Measurements from ENCODE around the gene HERPUD1. TPM values are rescaled to one million over a fixed set of nuclear protein-coding genes. Genes with fewer than 3 reads are reported as not detected.
A peak's percentile ranks its signal among the peaks of the same experiment; 100 is the strongest.

The HERPUD1 gene
- total and polyA plus RNA-seq, 2 of the 13 experiments (the other 11 are each of a cell fraction or from before 2014, with no cell fraction given): 96.2 to 323 TPM

GRCh38 chr16:56950881-56951771 lies 19.2 kb downstream of the HERPUD1 start (continued):
- TF ChIP-seq NPAS2 (CRISPR knock-in tag; IDR thresholded peaks at IDR 0.05; ENCODE audit: borderline replicate concordance) (no peak), ZXDC (CRISPR knock-in tag; IDR thresholded peaks at IDR 0.05) (no peak), KDM5B (CRISPR knock-in tag; IDR thresholded peaks at IDR 0.05; ENCODE audit: borderline replicate concordance) (peak; percentile 65; the same call in 1 of the 2 replicates), MLXIP (CRISPR knock-in tag; IDR thresholded peaks at IDR 0.05; ENCODE audit: borderline replicate concordance) (no peak), POLR2A (IDR thresholded peaks at IDR 0.05; ENCODE audit: insufficient read depth in 1 of 2, low read depth in 2 of 2, low read length in 2 of 2) (no peak), HHEX (CRISPR knock-in tag; IDR thresholded peaks at IDR 0.05) (no peak), ZFP91 (CRISPR knock-in tag; IDR thresholded peaks at IDR 0.05; ENCODE audit: borderline replicate concordance) (peak; percentile 75; the same call in 1 of the 2 replicates), KDM3A (CRISPR knock-in tag; IDR thresholded peaks at IDR 0.05; ENCODE audit: low read depth) (0 out of 2 replicates have a peak, but pooled peaks have one; percentile 28), NR1H2 (CRISPR knock-in tag; IDR thresholded peaks at IDR 0.05; ENCODE audit: borderline replicate concordance, low read depth) (no peak), ZBTB7B (CRISPR knock-in tag; IDR thresholded peaks at IDR 0.05) (no peak), TCF12 (IDR thresholded peaks at IDR 0.05) (no peak), TCF12 (CRISPR knock-in tag; IDR thresholded peaks at IDR 0.05) (no peak), KDM1A (CRISPR knock-in tag; IDR thresholded peaks at IDR 0.05) (0 out of 2 replicates have a peak, but pooled peaks have one; percentile 36), NR2F6 (IDR thresholded peaks at IDR 0.05) (no peak), NR2F6 (CRISPR knock-in tag; IDR thresholded peaks at IDR 0.05) (0 out of 2 replicates have a peak, but pooled peaks have one; percentile 27), ZSCAN21 (CRISPR knock-in tag; IDR thresholded peaks at IDR 0.05; ENCODE audit: borderline replicate concordance) (no peak), JUND (CRISPR knock-in tag; IDR thresholded peaks at IDR 0.05) (no peak), ZNF274 (CRISPR knock-in tag; IDR thresholded peaks at IDR 0.05) (peak; percentile 82; the same call in 1 of the 2 replicates), SOX5 (CRISPR knock-in tag; IDR thresholded peaks at IDR 0.05; ENCODE audit: borderline replicate concordance) (no peak), RBM39 (IDR thresholded peaks at IDR 0.05; ENCODE audit: low read depth, low read length, poor library complexity, severe bottlenecking) (peak; percentile 26)
- TF ChIP-seq, protein P1, sequence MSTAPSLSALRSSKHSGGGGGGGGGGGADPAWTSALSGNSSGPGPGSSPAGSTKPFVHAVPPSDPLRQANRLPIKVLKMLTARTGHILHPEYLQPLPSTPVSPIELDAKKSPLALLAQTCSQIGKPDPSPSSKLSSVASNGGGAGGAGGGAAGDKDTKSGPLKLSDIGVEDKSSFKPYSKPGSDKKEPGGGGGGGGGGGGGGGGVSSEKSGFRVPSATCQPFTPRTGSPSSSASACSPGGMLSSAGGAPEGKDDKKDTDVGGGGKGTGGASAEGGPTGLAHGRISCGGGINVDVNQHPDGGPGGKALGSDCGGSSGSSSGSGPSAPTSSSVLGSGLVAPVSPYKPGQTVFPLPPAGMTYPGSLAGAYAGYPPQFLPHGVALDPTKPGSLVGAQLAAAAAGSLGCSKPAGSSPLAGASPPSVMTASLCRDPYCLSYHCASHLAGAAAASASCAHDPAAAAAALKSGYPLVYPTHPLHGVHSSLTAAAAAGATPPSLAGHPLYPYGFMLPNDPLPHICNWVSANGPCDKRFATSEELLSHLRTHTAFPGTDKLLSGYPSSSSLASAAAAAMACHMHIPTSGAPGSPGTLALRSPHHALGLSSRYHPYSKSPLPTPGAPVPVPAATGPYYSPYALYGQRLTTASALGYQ (CRISPR knock-in tag; IDR thresholded peaks at IDR 0.05): no peak
